Globus pallidus (tissue), 1 donor: ENCODE measurements around the gene CST9L.

Experiments used
- DNase-seq: peaks from one replicate; pipeline ENCODE4 v3.0.0-alpha.2; 2015; ENCODE audit warnings: low spot score

The CST9L gene

GRCh38 chr20:23546435-23547144, 21.7 kb downstream of the CST9L start:
- no peak for DNase-seq

- DNase-seq = no peak
Observed at GRCh38 chr20:23544133-23544532, 24.2 kb downstream of the CST9L start.

GRCh38 chr20:23542801-23543200, 25.5 kb downstream of the CST9L start:
- no peak for DNase-seq

- DNase-seq = no peak
Observed at GRCh38 chr20:23541776-23542175, 26.5 kb downstream of the CST9L start.

- DNase-seq = peak; percentile 6
Observed at GRCh38 chr20:23541330-23541729, 27.0 kb downstream of the CST9L start.

- no peak for DNase-seq
Observed at GRCh38 chr20:23540624-23541023, 27.7 kb downstream of the CST9L start.

GRCh38 chr20:23537030-23537429, 31.3 kb downstream of the CST9L start:
- no peak for DNase-seq

GRCh38 chr20:23536328-23536974, 31.8 kb downstream of the CST9L start:
- DNase-seq = no peak

- DNase-seq = no peak
Observed at GRCh38 chr20:23534801-23535593, 33.3 kb downstream of the CST9L start.

- DNase-seq = no peak
Observed at GRCh38 chr20:23533161-23533560, 35.1 kb downstream of the CST9L start.

GRCh38 chr20:23532533-23532932, 35.8 kb downstream of the CST9L start:
- DNase-seq = no peak

- no peak for DNase-seq
Observed at GRCh38 chr20:23530937-23531567, 37.2 kb downstream of the CST9L start.

- DNase-seq = no peak
Observed at GRCh38 chr20:23528867-23529431, 39.3 kb downstream of the CST9L start.

GRCh38 chr20:23526850-23527249, 41.4 kb downstream of the CST9L start:
- no peak for DNase-seq

- no peak for DNase-seq
Observed at GRCh38 chr20:23524146-23524545, 44.1 kb downstream of the CST9L start.

- DNase-seq = no peak
Observed at GRCh38 chr20:23520185-23520584, 48.1 kb downstream of the CST9L start.

- DNase-seq = no peak
Observed at GRCh38 chr20:23519556-23519955, 48.7 kb downstream of the CST9L start.

- DNase-seq = no peak
Observed at GRCh38 chr20:23517719-23518118, 50.6 kb downstream of the CST9L start.

GRCh38 chr20:23515250-23515939, 52.9 kb downstream of the CST9L start:
- no peak for DNase-seq

- no peak for DNase-seq
Observed at GRCh38 chr20:23514848-23515247, 53.4 kb downstream of the CST9L start.
